ENCODE measurements around the gene NKAIN4. TPM values are rescaled to one million over a fixed set of nuclear protein-coding genes. Genes with fewer than 3 reads are reported as not detected.

The NKAIN4 gene
- total RNA-seq, 4 donors from 2014 or later, result 0.79 TPM; not detected in 3

DNA sequence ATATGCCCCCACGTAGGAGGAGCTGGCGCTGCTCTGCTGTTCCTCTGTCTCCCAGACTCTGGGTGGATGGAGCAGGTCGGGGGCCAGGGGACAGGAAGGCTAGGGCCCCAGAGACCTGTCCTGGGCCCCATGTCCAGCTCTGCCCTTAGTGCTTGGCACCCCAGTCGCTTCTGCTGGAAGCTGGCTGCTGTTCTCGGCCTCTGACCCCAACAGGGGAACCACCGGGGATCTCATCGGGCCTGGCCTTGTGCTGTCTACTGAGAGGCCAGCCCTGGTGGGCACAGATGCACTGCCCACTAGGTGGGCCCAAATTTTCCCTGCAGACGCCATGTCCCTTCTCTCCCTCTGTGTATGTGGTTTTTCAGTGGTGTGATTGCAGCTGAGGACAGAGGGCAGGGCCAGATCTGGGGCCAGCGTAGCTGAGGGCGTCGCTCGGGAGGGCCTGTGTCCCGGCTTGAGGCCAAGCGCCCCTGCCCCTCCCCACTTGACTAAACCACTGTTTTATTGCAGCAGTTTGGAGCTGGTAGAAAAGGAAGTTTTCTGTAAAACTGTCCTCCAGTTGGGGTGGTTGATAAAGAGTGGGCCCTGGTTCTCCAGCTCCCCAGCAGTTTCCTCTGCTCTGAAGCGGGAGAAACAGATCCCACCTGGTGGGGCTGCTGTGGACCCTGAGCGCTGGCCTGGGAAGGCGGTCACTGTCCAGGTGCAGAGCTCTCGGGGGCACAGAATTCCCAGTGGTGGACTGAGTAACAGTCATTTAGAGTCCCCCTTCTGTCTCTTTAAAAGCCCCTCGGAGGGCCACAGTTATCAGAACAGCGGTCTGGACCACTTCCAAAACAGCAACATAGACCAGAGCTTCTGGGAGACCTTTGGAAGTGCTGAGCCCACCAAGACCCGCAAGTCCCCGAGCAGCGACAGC is 32.8 kb upstream of the NKAIN4 start:
- peaks cover 0 to 5% (median 0%) of the 10 kb centered on the region in 4 donors for H3K4me1 ChIP-seq
- no peak overlapping the region for H3K27ac ChIP-seq
- DNase-seq, result no peak
- H3K4me3 ChIP-seq, result no peak overlapping the region
- no peaks in the 10 kb centered on the region for H3K9me3 ChIP-seq
- TF ChIP-seq POLR2A (IDR thresholded peaks at IDR 0.05) (no peak), EP300 (IDR thresholded peaks at IDR 0.05; ENCODE audit: low read depth) (no peak), CTCF (IDR thresholded peaks at IDR 0.05) (no peak), POLR2AphosphoS5 (IDR thresholded peaks at IDR 0.05) (no peak)
- H3K36me3 ChIP-seq, result peaks cover 0 to 5% (median 1%) of the 10 kb centered on the region in 4 donors
- in situ Hi-C loops (cut with MboI; ENCODE audit: low pct_ligation_motif_present in 1 of 4, low pct_unique_long_range_greater_than_20kb in 1 of 4, low sequenced_read_pairs in 3 of 4), result no loop called here
- WGBS, 2 donors (ENCODE audit: low coverage in 1 of 2), result 17 to 81% methylated on average over 2 to 20 of the region's 23 CpGs
- intact Hi-C loops (cut with DNase I; ENCODE audit: low total_unique reads), result no loop called here
- no peaks in the 10 kb centered on the region for H3K27me3 ChIP-seq

DNA sequence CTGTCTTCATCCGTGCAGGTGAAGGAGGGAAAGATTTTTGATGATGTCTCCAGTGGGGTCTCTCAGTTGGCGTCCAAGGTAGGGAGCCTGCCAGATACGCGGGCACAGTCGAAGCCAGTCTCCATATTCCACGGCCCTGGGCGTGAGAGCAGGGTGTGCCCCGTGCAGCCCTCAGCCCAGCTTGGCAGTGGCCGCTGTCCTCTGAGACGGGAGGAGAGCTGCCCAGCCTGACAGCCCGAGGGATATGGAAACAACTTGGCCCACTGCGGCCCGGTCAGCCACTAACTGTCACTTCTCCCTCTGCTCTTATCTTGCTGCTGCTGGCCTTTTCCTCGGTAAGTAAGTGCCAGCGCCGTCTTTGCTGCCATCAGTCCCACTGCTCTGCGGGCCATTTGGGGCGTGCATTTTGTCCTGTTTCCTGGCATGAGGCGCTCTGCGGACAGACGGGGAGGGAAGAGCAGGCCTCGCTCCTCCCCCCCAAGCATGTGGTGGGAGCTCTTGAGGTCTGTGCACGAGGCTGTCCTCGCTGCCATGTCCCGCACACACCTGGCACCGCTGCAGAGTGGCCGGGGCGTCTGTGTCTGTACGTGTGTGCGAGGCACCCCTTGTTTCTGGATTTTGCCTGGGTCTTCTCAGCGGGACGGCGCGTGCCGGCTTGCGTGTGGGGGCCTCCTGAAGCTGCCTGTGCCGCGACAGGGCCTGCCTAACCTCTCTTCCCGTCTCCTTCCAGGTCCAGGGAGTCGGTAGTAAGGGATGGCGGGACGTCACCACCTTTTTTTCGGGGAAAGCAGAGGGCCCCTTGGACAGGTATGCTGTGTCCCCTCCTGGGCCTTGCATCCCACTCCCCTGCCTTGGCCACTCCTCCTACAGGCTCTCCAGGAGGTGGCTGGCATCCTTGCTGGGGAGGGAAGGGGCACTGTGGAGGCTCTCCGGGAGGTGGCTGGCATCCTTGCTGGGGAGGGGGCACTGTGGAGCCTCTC is 31.7 kb upstream of the NKAIN4 start:
- Histone ChIP-seq H3K27ac (no peak overlapping the region), H3K27me3 (no peaks in the 10 kb centered on the region), H3K36me3 (peaks cover 0 to 5% (median 1%) of the 10 kb centered on the region in 4 donors), H3K9me3 (no peaks in the 10 kb centered on the region), H3K4me1 (peaks cover 0 to 4% (median 0%) of the 10 kb centered on the region in 4 donors), H3K4me3 (no peak overlapping the region)
- 95% methylated on average over 37 of the region's 44 CpGs; no CpG with 5 or more reads in 1 of the 2 donors for WGBS, 2 donors (ENCODE audit: low coverage in 1 of 2)
- in situ Hi-C loops (cut with MboI; ENCODE audit: low pct_ligation_motif_present in 1 of 4, low pct_unique_long_range_greater_than_20kb in 1 of 4, low sequenced_read_pairs in 3 of 4), result no loop called here
- no peak for TF ChIP-seq CTCF (IDR thresholded peaks at IDR 0.05)
- no peak for TF ChIP-seq POLR2A (IDR thresholded peaks at IDR 0.05)
- no peak for TF ChIP-seq POLR2AphosphoS5 (IDR thresholded peaks at IDR 0.05)
- no peak for TF ChIP-seq EP300 (IDR thresholded peaks at IDR 0.05; ENCODE audit: low read depth)
- intact Hi-C loops (cut with DNase I; ENCODE audit: low total_unique reads), result no loop called here
- no peak for DNase-seq

GRCh38 chr20:63284981-63285524 is 30.8 kb upstream of the NKAIN4 start:
- H3K27ac ChIP-seq, result no peak overlapping the region
- H3K9me3 ChIP-seq, result no peaks in the 10 kb centered on the region
- H3K4me1 ChIP-seq, result no peaks in the 10 kb centered on the region
- in situ Hi-C loops (cut with MboI; ENCODE audit: low pct_ligation_motif_present in 1 of 4, low pct_unique_long_range_greater_than_20kb in 1 of 4, low sequenced_read_pairs in 3 of 4) (no loop called here), intact Hi-C loops (cut with DNase I; ENCODE audit: low total_unique reads) (no loop called here)
- H3K27me3 ChIP-seq, result no peaks in the 10 kb centered on the region
- TF ChIP-seq CTCF (IDR thresholded peaks at IDR 0.05) (no peak), POLR2AphosphoS5 (IDR thresholded peaks at IDR 0.05) (no peak), EP300 (IDR thresholded peaks at IDR 0.05; ENCODE audit: low read depth) (no peak), POLR2A (IDR thresholded peaks at IDR 0.05) (no peak)
- peaks cover 0 to 10% (median 4%) of the 10 kb centered on the region in 4 donors for H3K36me3 ChIP-seq
- 87% methylated on average over 13 of the region's 13 CpGs; no CpG with 5 or more reads in 1 of the 2 donors for WGBS, 2 donors (ENCODE audit: low coverage in 1 of 2)
- no peak for DNase-seq
- no peak overlapping the region for H3K4me3 ChIP-seq

All from transverse colon (tissue), 4 donors.